ENCODE data around the gene TASOR2. TPM values are rescaled to one million over a fixed set of nuclear protein-coding genes. Genes with fewer than 3 reads are reported as not detected.

Gene TASOR2
- total RNA-seq, 1 donor from 2014 or later = 49.1 TPM

- Mint-ChIP-seq H3K36me3 (ENCODE audit: low read depth, unreplicated experiment) (no peaks in the 10 kb centered on the region), H3K27me3 (ENCODE audit: unreplicated experiment) (no peaks in the 10 kb centered on the region), H3K4me1 (ENCODE audit: unreplicated experiment) (peaks cover 6% of the 10 kb centered on the region), H3K4me3 (ENCODE audit: unreplicated experiment) (no peak overlapping the region), H3K9me3 (ENCODE audit: unreplicated experiment) (no peaks in the 10 kb centered on the region), H3K27ac (ENCODE audit: unreplicated experiment) (no peak overlapping the region)
- no peak for TF ChIP-seq CTCF (IDR thresholded peaks at IDR 0.05; ENCODE audit: unreplicated experiment)
- DNase-seq (ENCODE audit: low spot score) = no peak
These were observed 25.2 kb downstream of the TASOR2 start for GRCh38 chr10:5709865-5710264.

- no peak overlapping the region for H3K27ac Mint-ChIP-seq (ENCODE audit: unreplicated experiment)
- DNase-seq (ENCODE audit: low spot score) = no peak
- no peak for TF ChIP-seq CTCF (IDR thresholded peaks at IDR 0.05; ENCODE audit: unreplicated experiment)
- H3K27me3 Mint-ChIP-seq (ENCODE audit: unreplicated experiment) = no peaks in the 10 kb centered on the region
- no peaks in the 10 kb centered on the region for H3K36me3 Mint-ChIP-seq (ENCODE audit: low read depth, unreplicated experiment)
- H3K9me3 Mint-ChIP-seq (ENCODE audit: unreplicated experiment) = no peaks in the 10 kb centered on the region
- peaks cover 6% of the 10 kb centered on the region for H3K4me1 Mint-ChIP-seq (ENCODE audit: unreplicated experiment)
- H3K4me3 Mint-ChIP-seq (ENCODE audit: unreplicated experiment) = no peak overlapping the region
These were observed 26.2 kb downstream of the TASOR2 start for GRCh38 chr10:5710859-5711258.

- H3K4me3 Mint-ChIP-seq (ENCODE audit: unreplicated experiment) = no peak overlapping the region
- no peaks in the 10 kb centered on the region for H3K9me3 Mint-ChIP-seq (ENCODE audit: unreplicated experiment)
- H3K4me1 Mint-ChIP-seq (ENCODE audit: unreplicated experiment) = peaks cover 6% of the 10 kb centered on the region
These were observed 27.0 kb downstream of the TASOR2 start for GRCh38 chr10:5711642-5712041.

GRCh38 chr10:5719546-5719945, 34.9 kb downstream of the TASOR2 start:
- no peaks in the 10 kb centered on the region for H3K36me3 Mint-ChIP-seq (ENCODE audit: low read depth, unreplicated experiment)
- no peak overlapping the region for H3K4me3 Mint-ChIP-seq (ENCODE audit: unreplicated experiment)
- TF ChIP-seq CTCF (IDR thresholded peaks at IDR 0.05; ENCODE audit: unreplicated experiment) = no peak
- no peaks in the 10 kb centered on the region for H3K27me3 Mint-ChIP-seq (ENCODE audit: unreplicated experiment)
- H3K27ac Mint-ChIP-seq (ENCODE audit: unreplicated experiment) = no peak overlapping the region
- no peaks in the 10 kb centered on the region for H3K9me3 Mint-ChIP-seq (ENCODE audit: unreplicated experiment)
- DNase-seq (ENCODE audit: low spot score) = no peak
- peaks cover 6% of the 10 kb centered on the region for H3K4me1 Mint-ChIP-seq (ENCODE audit: unreplicated experiment)

More at GRCh38 chr10:5711642-5712041, 27.0 kb downstream of the TASOR2 start:
- Mint-ChIP-seq H3K36me3 (ENCODE audit: low read depth, unreplicated experiment) (no peaks in the 10 kb centered on the region), H3K27ac (ENCODE audit: unreplicated experiment) (peak overlapping the region; percentile 64), H3K27me3 (ENCODE audit: unreplicated experiment) (no peaks in the 10 kb centered on the region)
- TF ChIP-seq CTCF (IDR thresholded peaks at IDR 0.05; ENCODE audit: unreplicated experiment) = no peak
- DNase-seq (ENCODE audit: low spot score) = no peak

GRCh38 chr10:5720182-5720581, 35.5 kb downstream of the TASOR2 start:
- Mint-ChIP-seq H3K4me1 (ENCODE audit: unreplicated experiment) (peaks cover 6% of the 10 kb centered on the region), H3K36me3 (ENCODE audit: low read depth, unreplicated experiment) (no peaks in the 10 kb centered on the region), H3K9me3 (ENCODE audit: unreplicated experiment) (no peaks in the 10 kb centered on the region), H3K4me3 (ENCODE audit: unreplicated experiment) (no peak overlapping the region), H3K27ac (ENCODE audit: unreplicated experiment) (no peak overlapping the region), H3K27me3 (ENCODE audit: unreplicated experiment) (no peaks in the 10 kb centered on the region)
- no peak for TF ChIP-seq CTCF (IDR thresholded peaks at IDR 0.05; ENCODE audit: unreplicated experiment)
- DNase-seq (ENCODE audit: low spot score) = no peak

All from endothelial cell (in vitro differentiated cells).